ENCODE data around the gene LAPTM5. TPM values are rescaled to one million over a fixed set of nuclear protein-coding genes. Genes with fewer than 3 reads are reported as not detected.

LAPTM5 gene
- total and polyA plus RNA-seq, 10 of the 15 experiments (the other 5 are each of a cell fraction or from before 2014, with no cell fraction given), result 24.1 to 1,034 (median 687) TPM

GRCh38 chr1:30732277-30732996, 25.1 kb downstream of the LAPTM5 start (continued):
- TF ChIP-seq IRF3 (IDR thresholded peaks at IDR 0.05) (no peak), STAT3 (IDR thresholded peaks at IDR 0.05; ENCODE audit: low read depth, low read length) (no peak), STAT1 (conservative IDR thresholded peaks at IDR 0.05) (no peak), SRF (IDR thresholded peaks at IDR 0.05; ENCODE audit: low read depth in 2 of 2, low read length in 2 of 2) (no peak), EED (IDR thresholded peaks at IDR 0.05; ENCODE audit: low read depth) (0 out of 2 replicates have a peak, but pooled peaks have one; percentile 9), CREM (IDR thresholded peaks at IDR 0.05; ENCODE audit: low read depth) (no peak), ZNF384 (IDR thresholded peaks at IDR 0.05; ENCODE audit: borderline replicate concordance, low read depth, low read length) (no peak), TCF7 (IDR thresholded peaks at IDR 0.05; ENCODE audit: borderline replicate concordance) (no peak), MXI1 (IDR thresholded peaks at IDR 0.05; ENCODE audit: low read depth, low read length) (no peak), MTA3 (IDR thresholded peaks at IDR 0.05; ENCODE audit: borderline replicate concordance, low read length) (no peak; the same call in 1 of the 2 replicates), E2F4 (IDR thresholded peaks at IDR 0.05; ENCODE audit: low read depth, low read length) (no peak), PML (IDR thresholded peaks at IDR 0.05; ENCODE audit: low read length) (no peak), SMAD5 (IDR thresholded peaks at IDR 0.05; ENCODE audit: low read depth) (no peak), JUND (IDR thresholded peaks at IDR 0.05; ENCODE audit: low read depth, low read length) (no peak), EP300 (IDR thresholded peaks at IDR 0.05; ENCODE audit: borderline replicate concordance in 1 of 2, control insufficient read depth in 1 of 2, low read depth in 2 of 2, low read length in 2 of 2) (no peak), ZZZ3 (IDR thresholded peaks at IDR 0.05; ENCODE audit: control insufficient read depth, insufficient read length, low read depth) (no peak), ZNF592 (IDR thresholded peaks at IDR 0.05) (no peak), NKRF (conservative IDR thresholded peaks at IDR 0.05) (no peak), POU2F2 (IDR thresholded peaks at IDR 0.05; ENCODE audit: borderline replicate concordance, low read depth, low read length) (0 out of 3 replicates have a peak, but pooled peaks have one; percentile 9)

Data from GM12878 (cell line).